H1 (cell line): Measurements from ENCODE around the gene PMS1. TPM values are rescaled to one million over a fixed set of nuclear protein-coding genes. Genes with fewer than 3 reads are reported as not detected.

Source experiments
- RFX5 ChIP-seq: IDR thresholded peaks from 2 replicates; pipeline ENCODE4 v1.6.1; 2011; ENCODE audit warnings: low read depth, low read length, improper control_type of control experiment, borderline replicate concordance
- polyA plus RNA-seq, 7 experiments: library from polyadenylated mRNA; depleted of rRNA in 3 of 7; stranded (reverse) in 5 of 7; unstranded in 2 of 7; fragments of >200 nt in 5 of 7; fragments of 200-250 nt in 2 of 7; gene quantifications; 1 replicate in 5 of 7; 2 replicates in 1 of 7; 4 replicates in 1 of 7; pipeline versions ENCODE4 v1.2.1 to v1.2.3, GENCODE V29; 2011 to 2013; ENCODE audit warnings: missing spikeins in 2 of 7, mixed read lengths in 2 of 7
- total RNA-seq: library from RNA; stranded (reverse); fragmentation: NEBNext Ultra II Directional; extraction: Animal tissue kit (Norgen Biotek cat#: 25700); gene quantifications from 2 replicates; pipeline ENCODE4 v1.2.1, GENCODE V29; 2021

The PMS1 gene
- total and polyA plus RNA-seq, 2 of the 8 experiments (the other 6 are each of a cell fraction or from before 2014, with no cell fraction given): 13.1 to 59.7 TPM

DNA sequence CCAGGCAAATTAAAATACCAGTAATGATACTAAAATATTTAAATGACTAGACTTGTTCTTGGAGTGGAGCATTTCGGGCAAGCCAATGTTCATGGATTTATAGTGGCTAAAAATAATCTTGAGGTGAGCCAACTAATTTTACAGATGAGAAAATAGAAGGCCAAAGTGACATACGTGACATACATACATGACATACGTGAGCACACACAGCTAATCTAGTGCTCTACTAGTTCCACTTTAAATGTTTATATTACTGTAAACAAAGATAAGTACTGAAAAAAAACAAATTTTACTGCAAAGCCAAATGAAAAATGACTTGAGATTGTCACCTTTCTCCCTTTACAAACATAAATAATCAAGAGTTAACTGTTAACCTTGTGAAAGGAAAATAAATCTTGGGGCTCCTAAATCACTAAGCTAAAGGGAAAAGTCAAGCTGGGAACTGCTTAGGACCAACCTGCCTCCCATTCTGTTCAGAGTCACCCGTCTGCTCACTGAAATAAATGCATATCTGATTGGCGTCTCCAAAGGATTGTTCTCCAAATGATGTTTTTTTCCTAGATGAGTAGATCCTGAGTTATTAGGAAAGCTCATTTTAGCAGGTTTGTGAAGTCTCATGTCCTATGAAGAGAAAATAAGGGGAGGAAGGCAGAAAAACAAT lies 96.7 kb downstream of the PMS1 start (continued):
- TF ChIP-seq RFX5: no peak
